HG02571 (cell line): ENCODE data around the gene PPP2R2C.
A peak's percentile ranks its signal among the peaks of the same experiment; 100 is the strongest.

Source experiments
- ATAC-seq: cut with Tn5 transposase; IDR thresholded peaks from one replicate; pipeline ENCODE4 v1.9.1; 2021; ENCODE audit warnings: mild to moderate bottlenecking, moderate library complexity; ENCODE audit not compliant: unreplicated experiment

Gene PPP2R2C

DNA sequence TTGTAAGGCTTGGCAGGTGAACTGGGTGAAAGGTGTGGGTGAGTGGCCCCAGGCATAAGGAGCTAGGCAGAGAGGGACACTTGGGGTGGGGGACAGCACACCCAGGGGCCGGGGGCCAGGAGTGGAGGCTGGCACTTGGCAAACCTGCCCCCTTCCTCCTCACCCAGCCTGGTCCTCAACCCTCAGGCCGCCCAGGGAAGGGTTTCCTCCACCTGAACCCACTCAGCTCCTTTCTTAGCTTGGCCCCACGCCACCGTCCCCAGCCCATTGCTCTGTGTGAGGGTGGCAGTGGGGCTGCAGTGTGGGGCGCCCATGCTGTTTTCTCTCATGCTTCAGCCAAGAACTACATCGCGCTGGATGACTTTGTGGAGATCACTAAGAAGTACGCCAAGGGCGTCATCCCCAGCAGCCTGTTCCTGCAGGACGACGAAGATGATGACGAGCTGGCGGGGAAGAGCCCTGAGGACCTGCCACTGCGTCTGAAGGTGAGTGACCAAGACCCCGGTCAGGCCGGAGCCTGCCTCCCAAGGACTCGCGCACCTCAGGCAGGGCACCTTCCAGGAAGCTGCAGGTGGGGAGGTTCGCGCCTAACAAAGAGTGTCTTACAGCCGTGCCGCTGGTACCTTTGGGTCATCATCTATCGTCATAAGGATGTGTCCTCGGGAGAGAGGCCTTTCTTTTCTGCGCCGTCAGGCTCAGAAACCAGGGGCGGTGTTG lies 177.6 kb downstream of the PPP2R2C start:
- no peak for ATAC-seq

GRCh38 chr4:6293661-6294060 lies 178.8 kb downstream of the PPP2R2C start:
- ATAC-seq: no peak

- no peak for ATAC-seq
Observed at GRCh38 chr4:6293097-6293445, 179.3 kb downstream of the PPP2R2C start.

DNA sequence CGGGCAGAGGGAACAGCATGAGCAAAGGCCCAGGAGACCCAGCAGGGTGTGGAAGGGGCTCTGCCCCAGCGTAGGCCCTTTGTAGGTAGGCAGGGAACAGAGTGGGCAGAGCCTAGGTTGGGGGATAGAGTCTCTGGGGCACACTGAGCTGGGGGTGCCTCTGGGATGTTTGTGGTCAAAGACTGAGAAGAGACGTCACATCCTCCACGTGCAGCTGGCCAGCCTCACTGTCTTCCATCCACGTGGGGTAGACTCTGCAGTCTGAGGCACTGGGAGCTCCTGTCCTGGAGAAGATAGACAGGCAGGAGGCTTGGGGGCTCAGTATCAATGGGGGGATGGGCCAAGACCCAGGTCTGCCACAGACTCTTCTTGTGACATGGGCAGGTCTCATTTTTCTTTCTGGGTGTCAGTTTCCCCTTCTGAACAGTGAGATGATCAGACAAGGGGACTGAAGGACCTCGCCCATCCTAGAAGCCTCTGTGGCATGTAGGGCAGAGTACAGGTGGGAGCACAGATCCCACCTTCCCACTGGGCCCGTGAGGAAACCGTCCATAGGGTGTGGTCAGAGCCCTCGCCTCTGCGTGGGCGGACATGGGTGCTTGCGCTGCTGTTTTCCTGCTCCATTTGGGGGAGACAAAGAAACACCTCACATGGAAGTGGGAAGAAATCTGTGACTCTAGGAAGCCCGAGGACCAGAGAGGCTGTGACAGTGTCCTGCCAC lies 179.9 kb downstream of the PPP2R2C start:
- ATAC-seq: no peak

DNA sequence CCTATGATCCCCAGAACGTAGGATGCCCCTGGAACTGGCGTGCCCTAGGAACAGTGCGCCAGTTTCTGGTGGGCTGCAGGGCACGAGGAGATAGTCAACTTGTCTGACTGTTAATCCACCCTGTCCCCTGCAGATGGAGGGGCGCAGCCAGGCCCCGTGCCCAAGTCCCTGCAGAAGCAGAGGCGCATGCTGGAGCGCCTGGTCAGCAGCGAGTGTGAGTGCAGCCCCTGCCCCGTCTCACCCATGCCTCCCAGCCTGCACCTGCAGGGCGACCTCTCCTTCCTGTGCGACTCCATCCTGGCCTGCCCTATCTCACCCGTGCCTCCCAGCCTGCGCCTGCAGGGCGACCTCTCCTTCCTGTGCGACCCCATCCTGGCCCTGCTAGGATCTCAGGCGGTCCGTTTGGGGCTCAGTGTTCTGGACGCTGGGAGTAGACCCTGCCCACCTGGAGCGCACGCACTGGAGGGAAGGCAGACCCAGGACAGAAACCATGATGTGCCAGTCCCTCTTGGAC lies 180.6 kb downstream of the PPP2R2C start:
- ATAC-seq: no peak

- no peak for ATAC-seq
Observed at GRCh38 chr4:6290769-6291547, 181.5 kb downstream of the PPP2R2C start.

GRCh38 chr4:6290256-6290655 lies 182.2 kb downstream of the PPP2R2C start:
- no peak for ATAC-seq

- ATAC-seq: no peak
Observed at GRCh38 chr4:6288871-6289270, 183.5 kb downstream of the PPP2R2C start.

- ATAC-seq: no peak
Observed at GRCh38 chr4:6288342-6288741, 184.1 kb downstream of the PPP2R2C start.

DNA sequence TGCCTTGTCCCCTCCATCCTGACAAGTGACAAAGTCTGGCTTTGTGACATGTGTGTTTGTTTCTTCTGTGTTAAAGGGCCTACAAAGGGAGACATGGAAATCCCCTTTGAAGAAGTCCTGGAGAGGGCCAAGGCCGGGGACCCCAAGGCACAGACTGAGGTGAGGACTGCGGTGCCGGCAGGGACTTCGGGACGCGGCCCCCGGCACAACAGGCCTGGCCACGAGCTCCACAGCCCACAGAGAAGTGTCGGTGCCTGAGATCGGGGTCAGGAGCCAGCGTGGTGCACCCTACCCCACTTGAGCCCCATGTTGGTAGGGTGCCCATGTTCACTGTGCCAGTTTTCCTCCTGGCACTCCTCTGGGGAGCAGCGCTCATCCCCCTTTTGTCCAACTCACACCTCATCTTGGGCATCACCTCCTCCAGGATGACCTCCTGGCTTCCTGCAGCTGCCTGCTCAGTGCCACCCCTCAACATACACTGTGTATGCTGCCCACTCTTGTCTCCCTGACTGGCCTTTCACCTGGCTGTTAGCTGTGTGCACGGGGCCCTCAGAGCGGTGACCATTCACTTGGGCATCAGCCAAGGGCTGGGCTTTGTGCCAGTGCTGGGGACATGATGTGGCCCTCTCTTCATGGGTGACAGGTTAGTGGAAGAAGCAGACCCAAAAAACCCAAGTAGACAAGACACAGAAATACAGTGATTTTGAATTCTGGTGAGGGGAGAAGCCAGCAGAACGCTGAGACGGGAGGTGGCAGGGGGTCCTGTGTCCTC lies 185.2 kb downstream of the PPP2R2C start:
- no peak for ATAC-seq

GRCh38 chr4:6283282-6283681 lies 189.1 kb downstream of the PPP2R2C start:
- no peak for ATAC-seq

- no peak for ATAC-seq
Observed at GRCh38 chr4:6282314-6282771, 190.1 kb downstream of the PPP2R2C start.

DNA sequence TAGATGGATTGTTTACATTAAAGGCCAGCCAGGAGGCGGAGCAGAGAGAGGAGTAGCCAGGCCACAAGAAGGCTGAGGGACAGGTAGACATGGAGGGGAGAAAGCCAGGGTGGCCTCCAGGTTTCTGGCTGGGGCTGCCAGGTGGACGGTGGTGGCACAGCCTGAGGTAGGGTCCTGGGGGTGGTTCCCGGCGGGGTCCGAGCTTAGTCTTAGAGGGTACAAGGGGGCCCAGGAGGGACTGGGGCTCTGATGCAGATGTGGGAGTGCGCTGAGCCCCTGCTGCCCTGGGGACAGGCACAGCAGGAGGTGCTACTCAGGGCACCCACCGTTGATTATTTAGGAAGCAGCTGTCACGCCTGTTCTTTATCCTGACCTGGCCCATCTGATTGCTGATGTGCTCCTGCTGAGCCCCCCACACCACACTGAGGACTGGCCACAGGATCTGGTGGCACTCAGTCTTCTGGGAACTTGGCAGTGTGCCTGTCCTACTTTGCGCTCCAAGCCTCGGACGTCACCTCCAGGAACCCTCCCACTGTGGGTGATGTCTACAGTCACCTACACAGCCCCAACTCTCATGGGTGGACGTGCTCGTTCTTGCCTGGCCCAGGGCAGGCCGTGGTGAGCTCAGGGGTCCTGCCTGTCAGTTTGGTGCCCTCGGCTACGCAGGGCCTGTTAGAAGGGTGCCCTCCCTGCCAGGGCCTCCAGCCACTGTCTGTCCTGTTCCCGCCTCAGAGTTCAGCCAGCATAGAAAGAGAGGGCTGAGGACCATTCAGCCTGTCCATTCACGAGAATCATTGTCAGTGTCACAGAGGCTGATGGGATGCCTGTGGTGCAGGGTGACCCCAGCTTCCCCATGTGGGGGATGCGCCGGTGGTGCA lies 190.7 kb downstream of the PPP2R2C start:
- no peak for ATAC-seq

DNA sequence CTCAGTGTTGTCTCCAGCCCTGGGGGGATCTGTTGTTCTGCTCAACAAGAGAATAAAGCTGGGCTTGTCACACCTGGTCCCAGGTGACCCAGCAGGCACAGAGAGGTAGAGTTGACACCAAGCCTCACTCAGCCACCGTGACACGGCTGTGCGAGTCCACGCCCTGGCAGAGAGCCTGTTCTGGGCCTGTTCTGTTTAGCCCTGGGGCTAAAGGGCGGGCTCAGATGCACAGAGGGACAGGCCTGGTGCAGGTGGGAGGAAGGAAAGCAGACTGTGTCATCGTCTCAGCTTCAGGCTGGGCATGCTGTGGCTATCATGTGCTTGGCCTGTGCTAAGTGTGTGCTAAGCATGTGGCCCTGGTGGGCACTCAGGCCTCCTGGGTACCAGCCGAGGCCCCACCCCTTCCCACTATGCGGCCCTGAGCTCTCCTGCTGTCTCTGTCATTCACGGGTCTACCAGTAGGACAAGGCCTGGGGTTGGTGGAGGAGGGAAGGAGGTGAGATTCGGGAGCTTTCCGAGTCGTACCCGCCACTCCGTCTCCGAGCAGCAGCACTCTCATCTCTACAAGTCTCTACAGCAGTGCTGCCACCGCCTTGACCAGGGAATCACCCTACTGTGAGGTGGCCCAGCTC lies 191.9 kb downstream of the PPP2R2C start:
- ATAC-seq: no peak

- ATAC-seq: no peak
Observed at GRCh38 chr4:6279582-6280289, 192.7 kb downstream of the PPP2R2C start.

- ATAC-seq: peak; percentile 86
Observed at GRCh38 chr4:6278801-6279197, 193.6 kb downstream of the PPP2R2C start.

DNA sequence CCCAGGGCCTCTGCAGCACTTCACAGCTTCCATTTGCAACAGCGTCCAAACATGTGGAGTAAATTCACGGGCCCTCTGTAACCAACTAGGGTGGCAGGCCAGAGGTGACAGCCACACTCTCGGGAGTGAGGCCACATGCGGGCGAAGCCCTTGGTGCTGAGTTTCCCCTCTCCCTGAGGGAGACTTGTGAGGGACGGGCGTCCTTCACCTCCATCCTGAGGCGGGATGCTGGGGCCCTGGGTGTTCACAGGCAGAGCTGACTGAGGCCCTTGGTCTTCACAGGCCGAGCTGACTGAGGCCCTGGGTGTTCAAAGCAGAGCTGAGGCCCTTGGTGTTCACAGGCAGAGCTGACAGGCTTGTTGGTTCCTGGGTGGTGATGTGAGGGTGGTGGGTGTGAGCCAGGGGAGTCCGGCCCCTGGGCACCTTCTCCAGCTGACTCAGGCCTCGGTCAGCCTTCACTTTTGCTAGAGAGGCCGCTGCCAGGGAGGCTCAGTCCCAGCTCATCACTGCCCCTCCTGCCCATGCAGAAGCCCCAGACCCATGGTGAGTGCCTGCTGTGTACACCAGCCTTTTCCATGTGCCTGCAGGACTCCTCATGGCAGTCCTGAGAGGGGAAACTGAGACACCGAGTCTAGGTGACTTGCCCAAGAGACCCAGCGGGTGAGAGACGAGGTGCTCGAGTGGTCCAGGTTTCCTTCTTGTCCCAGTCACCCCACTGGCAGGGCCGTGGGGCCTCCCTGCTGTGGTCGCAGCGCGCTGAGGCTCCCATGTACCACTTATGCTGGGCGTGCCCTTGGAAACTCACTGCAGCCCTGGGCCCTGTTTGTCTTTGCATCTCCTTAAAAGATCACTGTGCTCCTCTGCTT lies 194.2 kb downstream of the PPP2R2C start:
- no peak for ATAC-seq
